Osteoblast (primary cell): ENCODE data around the gene NLGN1. TPM values are rescaled to one million over a fixed set of nuclear protein-coding genes. Genes with fewer than 3 reads are reported as not detected.

Source experiments
- DNase-seq: peaks from one replicate; pipeline ENCODE4 v3.0.0; 2011; ENCODE audit warnings: low spot score, mixed read lengths; ENCODE audit not compliant: insufficient read length; ENCODE audit errors: missing footprints
- H2AFZ ChIP-seq: 2 replicates; pipeline ENCODE4 v1.6.0; 2011; ENCODE audit warnings: mild to moderate bottlenecking, low read length
- H3K27ac ChIP-seq: 2 replicates; pipeline ENCODE4 v1.5.1; 2011; ENCODE audit warnings: mild to moderate bottlenecking, low read depth, low read length, moderate library complexity
- H3K27me3 ChIP-seq: 2 replicates; pipeline ENCODE4 v1.6.0; 2012; ENCODE audit warnings: mild to moderate bottlenecking, control low read depth, inconsistent platforms, low read length, moderate library complexity; ENCODE audit not compliant: insufficient read depth
- H3K36me3 ChIP-seq: 2 replicates; pipeline ENCODE4 v1.5.1; 2011; ENCODE audit warnings: mild to moderate bottlenecking, low read length, control low read depth, moderate library complexity; ENCODE audit not compliant: insufficient read depth
- H3K4me1 ChIP-seq: 2 replicates; pipeline ENCODE4 v1.5.1; 2011; ENCODE audit warnings: mild to moderate bottlenecking, low read length, control low read depth, moderate library complexity; ENCODE audit not compliant: insufficient read depth
- H3K4me2 ChIP-seq: 2 replicates; pipeline ENCODE4 v1.6.0; 2011; ENCODE audit warnings: mild to moderate bottlenecking, low read length; ENCODE audit not compliant: insufficient read depth
- H3K4me3 ChIP-seq: fragments of 200-600 bp; sonication (generic); 3 replicates; pipeline ENCODE4 v1.5.1; 2012; ENCODE audit warnings: mild to moderate bottlenecking, low read length, inconsistent platforms; ENCODE audit not compliant: insufficient read depth
- H3K79me2 ChIP-seq: 2 replicates; pipeline ENCODE4 v1.6.0; 2012; ENCODE audit warnings: mild to moderate bottlenecking, low read length, control low read depth, inconsistent platforms; ENCODE audit not compliant: insufficient read depth
- H3K9me3 ChIP-seq: 2 replicates; pipeline ENCODE4 v1.5.1; 2011; ENCODE audit warnings: low read depth, low read length, control low read depth
- H4K20me1 ChIP-seq: 2 replicates; pipeline ENCODE4 v1.6.0; 2012; ENCODE audit warnings: mild to moderate bottlenecking, low read length, control low read depth; ENCODE audit not compliant: insufficient read depth
- small RNA-seq: library from RNA; depleted of rRNA; stranded (forward); fragments of <200 nt; gene quantifications from one replicate; pipeline ENCODE3, GENCODE V24; 2012
- total RNA-seq: library from RNA; depleted of rRNA; stranded (reverse); fragments of >200 nt; gene quantifications from 2 replicates; pipeline ENCODE4 v1.2.3, GENCODE V29; 2012
- TF ChIP-seq, protein P1 (sequence below): IDR thresholded peaks from 2 replicates; pipeline ENCODE4 v1.5.1; 2011; ENCODE audit warnings: mild to moderate bottlenecking, low read depth, low read length, moderate library complexity; ENCODE audit errors: extremely low read depth

Gene NLGN1
- total RNA-seq, 1 donor, result 9.0 TPM

DNA sequence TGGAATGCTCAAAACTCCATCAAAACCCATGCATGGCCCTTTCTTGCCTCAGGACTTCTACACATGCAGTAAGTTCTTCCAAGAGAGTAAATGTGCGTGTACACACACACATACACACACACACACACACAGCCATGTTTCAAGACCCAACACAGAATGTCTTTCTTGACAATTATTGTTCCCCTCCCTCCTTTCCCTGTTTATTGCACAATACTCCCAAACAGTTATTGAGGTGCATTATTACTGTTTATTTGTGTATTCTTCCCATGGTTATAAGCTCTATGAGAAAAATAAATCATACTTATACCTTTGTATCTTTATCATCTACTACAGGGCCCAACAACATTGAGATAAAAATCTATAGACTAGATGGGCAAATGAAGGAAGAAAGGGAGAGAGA lies 937.8 kb downstream of the NLGN1 start:
- no peak overlapping the region for H2AFZ ChIP-seq
- DNase-seq, result no peak
- no peaks in the 10 kb centered on the region for H3K79me2 ChIP-seq
- no peaks in the 10 kb centered on the region for H3K9me3 ChIP-seq
- H4K20me1 ChIP-seq, result no peaks in the 10 kb centered on the region
- H3K27ac ChIP-seq, result no peak overlapping the region
- no peaks in the 10 kb centered on the region for H3K36me3 ChIP-seq
- H3K4me2 ChIP-seq, result no peak overlapping the region
- H3K27me3 ChIP-seq, result no peaks in the 10 kb centered on the region
- peaks cover 4% of the 10 kb centered on the region for H3K4me1 ChIP-seq
- TF ChIP-seq, protein P1, sequence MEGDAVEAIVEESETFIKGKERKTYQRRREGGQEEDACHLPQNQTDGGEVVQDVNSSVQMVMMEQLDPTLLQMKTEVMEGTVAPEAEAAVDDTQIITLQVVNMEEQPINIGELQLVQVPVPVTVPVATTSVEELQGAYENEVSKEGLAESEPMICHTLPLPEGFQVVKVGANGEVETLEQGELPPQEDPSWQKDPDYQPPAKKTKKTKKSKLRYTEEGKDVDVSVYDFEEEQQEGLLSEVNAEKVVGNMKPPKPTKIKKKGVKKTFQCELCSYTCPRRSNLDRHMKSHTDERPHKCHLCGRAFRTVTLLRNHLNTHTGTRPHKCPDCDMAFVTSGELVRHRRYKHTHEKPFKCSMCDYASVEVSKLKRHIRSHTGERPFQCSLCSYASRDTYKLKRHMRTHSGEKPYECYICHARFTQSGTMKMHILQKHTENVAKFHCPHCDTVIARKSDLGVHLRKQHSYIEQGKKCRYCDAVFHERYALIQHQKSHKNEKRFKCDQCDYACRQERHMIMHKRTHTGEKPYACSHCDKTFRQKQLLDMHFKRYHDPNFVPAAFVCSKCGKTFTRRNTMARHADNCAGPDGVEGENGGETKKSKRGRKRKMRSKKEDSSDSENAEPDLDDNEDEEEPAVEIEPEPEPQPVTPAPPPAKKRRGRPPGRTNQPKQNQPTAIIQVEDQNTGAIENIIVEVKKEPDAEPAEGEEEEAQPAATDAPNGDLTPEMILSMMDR, result no peak
- H3K4me3 ChIP-seq, result no peak overlapping the region

DNA sequence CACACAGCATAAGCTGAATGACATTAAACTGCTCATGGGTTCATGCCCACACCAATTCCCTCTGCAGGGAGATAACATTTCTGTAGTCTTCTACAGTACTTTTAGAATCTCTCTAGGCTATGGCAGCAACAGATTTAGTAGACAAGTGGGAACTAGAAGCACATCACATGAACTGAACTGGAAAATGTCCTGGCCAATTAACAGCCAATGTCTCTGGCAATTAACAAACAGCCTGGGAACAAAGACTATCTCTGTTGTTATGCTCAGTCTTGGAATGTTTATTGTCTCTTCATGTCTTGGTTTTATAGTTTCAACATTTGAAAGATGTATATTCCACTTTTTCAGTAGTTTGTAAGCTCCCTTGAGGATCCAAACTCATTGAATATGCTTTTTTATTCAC lies 938.4 kb downstream of the NLGN1 start:
- H3K4me3 ChIP-seq, result no peak overlapping the region
- no peak overlapping the region for H2AFZ ChIP-seq
- H3K79me2 ChIP-seq, result no peaks in the 10 kb centered on the region
- H3K4me1 ChIP-seq, result peaks cover 2% of the 10 kb centered on the region
- H3K9me3 ChIP-seq, result no peaks in the 10 kb centered on the region
- TF ChIP-seq, protein P1, result no peak
- no peak overlapping the region for H3K4me2 ChIP-seq
- DNase-seq, result no peak
- H3K27ac ChIP-seq, result no peak overlapping the region
- H4K20me1 ChIP-seq, result no peaks in the 10 kb centered on the region
- H3K27me3 ChIP-seq, result no peaks in the 10 kb centered on the region
- no peaks in the 10 kb centered on the region for H3K36me3 ChIP-seq

Small RNA genes within 50 kb of the gene (small RNA-seq; reads per million reads assigned to genes)
- not detected for gene RN7SKP234
